Activated CD8-positive, alpha-beta T cell treated with anti-CD3 and anti-CD28 coated beads for 36 hours (primary cell): Measurements from ENCODE around the gene AQP6. TPM values are rescaled to one million over a fixed set of nuclear protein-coding genes. Genes with fewer than 3 reads are reported as not detected.

ENCODE experiments used
- ATAC-seq: fragments of 200-7000 bp; cut with Tn5 transposase; one replicate; pipeline ENCODE4 v1.10.0; 2021; ENCODE audit warnings: mild to moderate bottlenecking, moderate library complexity
- CTCF ChIA-PET: fragments of 350-600 bp; sonication (Branson Sonifier 250); formaldehyde crosslinking; loops from one replicate; lab custom pipeline; 2021; ENCODE audit warnings: antibody characterized with exemption; lab: Charles Lee
- POLR2A ChIA-PET: fragments of 350-600 bp; sonication (Branson Sonifier 250); formaldehyde crosslinking; loops from one replicate; lab custom pipeline; 2021; ENCODE audit warnings: antibody characterized with exemption; lab: Charles Lee
- DNase-seq: peaks from one replicate; pipeline ENCODE4 v3.0.0-alpha.2; 2020
- H3K27ac Mint-ChIP-seq: one replicate; pipeline ENCODE4 v1.8.0; 2021; ENCODE audit warnings: mild to moderate bottlenecking, mixed read lengths
- H3K27me3 Mint-ChIP-seq: one replicate; pipeline ENCODE4 v1.8.0; 2021; ENCODE audit warnings: mixed read lengths
- H3K36me3 Mint-ChIP-seq: one replicate; pipeline ENCODE4 v1.8.0; 2021; ENCODE audit warnings: low read depth, mixed read lengths
- H3K4me1 Mint-ChIP-seq: one replicate; pipeline ENCODE4 v1.8.0; 2021; ENCODE audit warnings: low read depth, mixed read lengths
- H3K4me3 Mint-ChIP-seq: one replicate; pipeline ENCODE4 v1.8.0; 2021; ENCODE audit warnings: mild to moderate bottlenecking, moderate library complexity, mixed read lengths
- H3K9me3 Mint-ChIP-seq: one replicate; pipeline ENCODE4 v1.8.0; 2021; ENCODE audit warnings: mixed read lengths
- CTCF ChIP-seq: fragments of 200-600 bp; IDR thresholded peaks from one replicate; pipeline ENCODE4 v1.8.0; 2022; ENCODE audit warnings: antibody characterized with exemption, mild to moderate bottlenecking
- intact Hi-C: fragments of 100-400 bp; cut with micrococcal nuclease; formaldehyde crosslinking; loops from one replicate; pipeline ENCODE4 v1.10.0; 2022
- total RNA-seq, 2 experiments: library from RNA; stranded (reverse); gene quantifications; one replicate each; pipeline ENCODE4 v1.2.3, GENCODE V29; 2021

AQP6 gene
- total RNA-seq, 2 experiments from 2014 or later = not detected

- no peaks in the 10 kb centered on the region for H3K36me3 Mint-ChIP-seq
- H3K9me3 Mint-ChIP-seq = no peaks in the 10 kb centered on the region
- no peak for ATAC-seq
- no peak overlapping the region for H3K27ac Mint-ChIP-seq
- TF ChIP-seq CTCF = no peak
- no peak overlapping the region for H3K4me3 Mint-ChIP-seq
- CTCF ChIA-PET = interaction anchor here (0.9 to 6.3 kb wide), 5 partner anchors 11 to 80 kb away, joined by 3 to 128 read pairs (median 5); partner anchors contain the start of gene AQP5
- intact Hi-C loops = no loop called here
- peaks cover 25% of the 10 kb centered on the region for H3K4me1 Mint-ChIP-seq
- H3K27me3 Mint-ChIP-seq = no peaks in the 10 kb centered on the region
- POLR2A ChIA-PET = interaction anchor here (0.7 kb wide), 1 partner anchor 12 kb away, joined by 3 read pairs; no protein-coding TSS in a partner anchor
- DNase-seq = no peak
Observed at GRCh38 chr12:49947593-49948226, 25.0 kb upstream of the AQP6 start.

- H3K4me1 Mint-ChIP-seq = peaks cover 23% of the 10 kb centered on the region
- no peak for TF ChIP-seq CTCF
- ChIA-PET CTCF (interaction anchor here (0.9 to 6.3 kb wide), 4 partner anchors 12 to 107 kb away, joined by 3 to 128 read pairs (median 4); partner anchors contain the start of gene AQP5), POLR2A (interaction anchor here (0.9 kb wide), 1 partner anchor 18 kb away, joined by 3 read pairs; no protein-coding TSS in a partner anchor)
- no peak overlapping the region for H3K4me3 Mint-ChIP-seq
- no peak for DNase-seq
- no peak overlapping the region for H3K27ac Mint-ChIP-seq
- no peaks in the 10 kb centered on the region for H3K9me3 Mint-ChIP-seq
- peaks cover 3% of the 10 kb centered on the region for H3K27me3 Mint-ChIP-seq
- intact Hi-C loops = no loop called here
- no peaks in the 10 kb centered on the region for H3K36me3 Mint-ChIP-seq
- no peak for ATAC-seq
Observed at GRCh38 chr12:49948866-49949845, 23.6 kb upstream of the AQP6 start.

- TF ChIP-seq CTCF = no peak
- no peaks in the 10 kb centered on the region for H3K36me3 Mint-ChIP-seq
- peaks cover 10% of the 10 kb centered on the region for H3K27me3 Mint-ChIP-seq
- peaks cover 18% of the 10 kb centered on the region for H3K4me1 Mint-ChIP-seq
- POLR2A ChIA-PET = interaction anchor here (0.9 kb wide), 1 partner anchor 17 kb away, joined by 3 read pairs; no protein-coding TSS in a partner anchor
- no peaks in the 10 kb centered on the region for H3K9me3 Mint-ChIP-seq
- H3K4me3 Mint-ChIP-seq = no peak overlapping the region
- no peak for DNase-seq
- H3K27ac Mint-ChIP-seq = no peak overlapping the region
- CTCF ChIA-PET = interaction anchor here (0.9 to 6.3 kb wide), 5 partner anchors 13 to 172 kb away, joined by 3 to 128 read pairs (median 3); partner anchors contain the start of gene AQP5
- no peak for ATAC-seq
- intact Hi-C loops = no loop called here
Observed at GRCh38 chr12:49949866-49950265, 22.9 kb upstream of the AQP6 start.

GRCh38 chr12:49950273-49951251, 22.2 kb upstream of the AQP6 start, which contains the start of gene AQP2:
Gene AQP2 (plus strand): TSS chr12:49950737. CDS start chr12:49950831, 94 bp downstream.
- ATAC-seq (no peak), DNase-seq (no peak)
- POLR2A ChIA-PET = no interaction called here
- Mint-ChIP-seq H3K4me3 (no peak within 1 kb of the TSS), H3K9me3 (no peaks in the 10 kb centered on the region), H3K36me3 (no peaks in the 10 kb centered on the region), H3K27ac (no peak within 1 kb of the TSS), H3K4me1 (peaks cover 11% of the 10 kb centered on the region), H3K27me3 (peaks cover 12% of the 10 kb centered on the region)
- no peak for TF ChIP-seq CTCF
- intact Hi-C loops = no loop called here
- CTCF ChIA-PET = interaction anchor here (1.2 to 6.3 kb wide), 5 partner anchors 15 to 173 kb away, joined by 3 to 128 read pairs (median 3); partner anchors contain the start of gene AQP5
